Cardiac fibroblast (primary cell): Measurements from ENCODE around the gene FH.

ENCODE experiments used
- DNase-seq, 2 donors: peaks; one replicate each; pipeline versions ENCODE4 v3.0.0 to v3.0.0-alpha.2; 2010; ENCODE audit warnings: low read depth in 2 of 2
- H3K4me3 ChIP-seq, 2 donors: replicated peaks in 1 of 2; 1 replicate in 1 of 2; 2 replicates in 1 of 2; pipeline ENCODE4 v1.5.1; 2011; ENCODE audit warnings: low read depth in 2 of 2, low read length in 2 of 2, mild to moderate bottlenecking in 2 of 2, moderate library complexity in 1 of 2
- TF ChIP-seq, protein P1 (sequence below): IDR thresholded peaks from one replicate; pipeline ENCODE4 v1.5.1; 2011; ENCODE audit warnings: low read depth, mild to moderate bottlenecking, low read length, inconsistent platforms

Gene FH

DNA sequence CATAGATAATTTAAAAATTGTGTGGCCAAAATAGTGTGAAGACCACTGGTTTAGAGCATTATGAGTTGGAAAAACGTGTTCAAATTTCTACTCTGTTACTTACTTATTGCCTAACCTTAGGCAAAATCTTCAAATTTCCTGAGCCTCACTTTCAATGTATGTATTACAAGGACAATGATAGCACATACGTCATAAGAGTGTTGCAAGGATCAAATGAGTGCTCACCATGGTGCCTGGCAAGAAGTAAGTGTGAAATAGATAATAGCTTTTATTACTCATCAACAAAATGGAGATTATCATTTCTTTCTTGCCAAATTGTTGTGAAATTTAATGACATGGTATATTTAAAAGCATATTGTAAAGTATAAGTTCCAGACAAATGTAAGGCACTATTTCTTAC, 57.2 kb downstream of the FH start:
- TF ChIP-seq, protein P1, sequence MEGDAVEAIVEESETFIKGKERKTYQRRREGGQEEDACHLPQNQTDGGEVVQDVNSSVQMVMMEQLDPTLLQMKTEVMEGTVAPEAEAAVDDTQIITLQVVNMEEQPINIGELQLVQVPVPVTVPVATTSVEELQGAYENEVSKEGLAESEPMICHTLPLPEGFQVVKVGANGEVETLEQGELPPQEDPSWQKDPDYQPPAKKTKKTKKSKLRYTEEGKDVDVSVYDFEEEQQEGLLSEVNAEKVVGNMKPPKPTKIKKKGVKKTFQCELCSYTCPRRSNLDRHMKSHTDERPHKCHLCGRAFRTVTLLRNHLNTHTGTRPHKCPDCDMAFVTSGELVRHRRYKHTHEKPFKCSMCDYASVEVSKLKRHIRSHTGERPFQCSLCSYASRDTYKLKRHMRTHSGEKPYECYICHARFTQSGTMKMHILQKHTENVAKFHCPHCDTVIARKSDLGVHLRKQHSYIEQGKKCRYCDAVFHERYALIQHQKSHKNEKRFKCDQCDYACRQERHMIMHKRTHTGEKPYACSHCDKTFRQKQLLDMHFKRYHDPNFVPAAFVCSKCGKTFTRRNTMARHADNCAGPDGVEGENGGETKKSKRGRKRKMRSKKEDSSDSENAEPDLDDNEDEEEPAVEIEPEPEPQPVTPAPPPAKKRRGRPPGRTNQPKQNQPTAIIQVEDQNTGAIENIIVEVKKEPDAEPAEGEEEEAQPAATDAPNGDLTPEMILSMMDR = no peak
- H3K4me3 ChIP-seq = no peak overlapping the region
- peak; percentile 52 to 59 for DNase-seq

DNA sequence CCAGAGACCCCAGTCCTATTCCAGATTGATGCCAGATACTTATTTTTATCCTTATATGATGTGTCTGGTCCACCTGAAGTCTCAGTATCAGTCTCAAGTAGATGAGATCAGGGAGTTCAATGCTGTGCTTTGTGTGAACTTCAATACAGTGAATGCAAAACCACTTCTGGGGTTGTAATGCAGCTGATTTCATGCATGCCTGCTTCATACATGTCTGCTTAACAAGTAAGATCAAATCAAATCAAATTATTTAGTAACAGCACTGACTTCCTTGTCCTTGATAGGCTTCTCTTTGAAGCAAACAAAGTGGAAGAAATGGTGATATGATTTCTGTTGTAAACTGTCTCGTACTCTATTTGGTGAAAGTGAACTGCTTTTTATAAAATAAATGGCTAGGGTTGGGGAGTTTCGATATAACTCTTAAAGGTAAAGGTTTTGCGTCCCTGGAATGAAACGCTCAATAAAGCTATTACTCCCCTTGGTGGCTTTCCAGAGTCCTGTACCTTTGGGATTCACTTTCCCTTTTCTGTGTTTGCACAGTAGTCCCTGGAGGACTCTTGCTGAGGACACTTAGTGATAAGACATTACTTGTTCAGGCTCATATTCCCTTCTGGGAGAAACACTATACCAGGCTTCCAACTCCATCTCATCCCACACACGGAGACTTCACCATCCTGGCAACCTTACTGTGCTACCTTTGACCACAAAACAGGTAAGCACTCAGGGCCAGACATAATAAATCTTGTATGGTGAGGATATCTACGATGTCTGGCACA, 59.3 kb downstream of the FH start:
- no peak overlapping the region for H3K4me3 ChIP-seq
- no peak for DNase-seq
- TF ChIP-seq, protein P1 = no peak

DNA sequence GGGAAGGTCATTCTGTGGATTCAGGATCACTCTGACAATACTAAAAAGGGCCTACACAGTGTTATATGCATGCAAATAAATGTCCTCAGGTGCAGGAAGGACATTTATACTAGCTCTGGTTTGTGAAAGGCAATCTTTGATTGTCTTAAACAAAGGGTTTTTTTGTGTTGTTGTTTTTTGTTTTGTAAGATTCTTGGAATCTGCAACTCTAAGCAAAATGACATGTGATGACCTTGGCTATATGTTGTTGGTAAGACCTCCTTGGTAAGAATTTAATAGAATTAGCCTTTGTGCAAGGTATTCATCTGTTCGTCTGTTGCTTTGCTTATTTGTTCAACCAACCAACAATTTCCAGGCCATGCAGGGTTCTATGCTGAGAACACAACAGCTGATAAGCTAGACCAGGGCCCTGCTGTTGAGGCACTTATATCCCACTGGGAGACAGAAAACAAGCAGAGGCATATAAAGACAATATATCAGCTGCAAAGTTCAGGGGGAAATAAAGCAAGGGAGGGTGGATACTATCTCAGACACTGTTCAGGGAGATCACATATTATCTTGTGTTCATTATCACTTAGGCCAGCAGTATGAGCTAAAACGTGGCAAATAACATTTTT, 60.3 kb downstream of the FH start:
- TF ChIP-seq, protein P1 = no peak
- no peak for DNase-seq
- H3K4me3 ChIP-seq = no peak overlapping the region

DNA sequence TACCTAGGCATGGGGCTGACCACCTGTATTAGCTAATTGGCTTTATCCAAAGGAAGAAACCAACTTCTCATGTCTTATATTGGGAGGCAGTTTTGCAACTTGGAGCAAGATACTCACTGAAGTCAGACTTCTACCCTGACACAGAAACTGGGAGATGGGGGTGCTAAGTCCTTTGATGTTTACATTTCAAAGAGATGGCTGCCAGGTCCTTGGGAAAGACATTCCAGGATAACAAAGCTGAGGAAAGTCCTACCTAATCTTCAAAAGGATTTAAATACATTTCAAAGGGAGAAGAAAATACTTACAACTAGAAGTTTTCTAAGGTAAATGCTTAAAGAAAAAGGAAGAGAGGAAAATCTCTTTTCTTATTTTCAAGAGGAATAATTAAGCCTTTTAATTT, 62.1 kb downstream of the FH start:
- H3K4me3 ChIP-seq = no peak overlapping the region
- DNase-seq = no peak
- TF ChIP-seq, protein P1 = no peak

DNA sequence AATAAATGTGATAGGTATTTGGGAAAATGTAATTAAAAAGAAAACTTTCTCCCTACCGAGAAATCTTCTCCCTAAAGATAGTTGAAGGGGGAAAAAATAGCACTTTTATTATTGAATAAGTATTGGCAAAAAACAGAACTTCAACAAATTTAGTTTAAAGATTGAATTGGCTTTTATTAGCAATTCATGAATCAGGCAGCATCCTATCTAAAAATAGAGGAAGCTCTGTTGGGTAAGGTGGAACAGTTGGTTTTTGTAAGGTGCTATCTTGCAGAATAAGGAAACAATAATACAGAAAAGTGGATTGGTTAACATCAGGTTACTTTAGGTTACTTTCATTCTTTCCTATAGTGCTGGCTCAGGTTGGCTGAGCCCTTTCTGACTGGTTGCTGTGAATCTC, 62.8 kb downstream of the FH start:
- DNase-seq = no peak
- no peak overlapping the region for H3K4me3 ChIP-seq
- TF ChIP-seq, protein P1 = no peak

DNA sequence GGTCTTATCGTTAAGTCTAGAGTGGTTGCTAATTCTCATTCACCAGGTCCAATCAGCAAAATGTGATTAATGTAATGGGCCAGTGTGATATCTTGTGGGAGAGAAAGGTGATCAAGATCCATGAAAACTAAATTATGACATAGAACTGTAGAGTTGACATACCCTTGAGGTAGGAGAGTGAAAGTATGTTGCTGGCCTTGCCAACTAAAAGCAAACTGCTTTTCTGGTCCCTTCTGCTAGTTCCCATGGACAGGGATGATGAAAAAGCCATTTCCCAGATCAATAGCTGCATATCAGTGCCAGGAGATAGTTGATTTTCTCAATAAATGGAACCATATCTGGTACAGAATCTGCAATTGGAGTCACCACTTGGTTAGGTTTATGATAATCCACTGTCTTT, 65.8 kb downstream of the FH start:
- DNase-seq = no peak
- no peak overlapping the region for H3K4me3 ChIP-seq
- TF ChIP-seq, protein P1 = no peak
